HG03045 (cell line): Measurements from ENCODE around the gene OVOL1.

ENCODE experiments used
- ATAC-seq: cut with Tn5 transposase; IDR thresholded peaks from one replicate; pipeline ENCODE4 v1.9.1; 2021; ENCODE audit warnings: mild to moderate bottlenecking, moderate library complexity; ENCODE audit not compliant: unreplicated experiment

Gene OVOL1

DNA sequence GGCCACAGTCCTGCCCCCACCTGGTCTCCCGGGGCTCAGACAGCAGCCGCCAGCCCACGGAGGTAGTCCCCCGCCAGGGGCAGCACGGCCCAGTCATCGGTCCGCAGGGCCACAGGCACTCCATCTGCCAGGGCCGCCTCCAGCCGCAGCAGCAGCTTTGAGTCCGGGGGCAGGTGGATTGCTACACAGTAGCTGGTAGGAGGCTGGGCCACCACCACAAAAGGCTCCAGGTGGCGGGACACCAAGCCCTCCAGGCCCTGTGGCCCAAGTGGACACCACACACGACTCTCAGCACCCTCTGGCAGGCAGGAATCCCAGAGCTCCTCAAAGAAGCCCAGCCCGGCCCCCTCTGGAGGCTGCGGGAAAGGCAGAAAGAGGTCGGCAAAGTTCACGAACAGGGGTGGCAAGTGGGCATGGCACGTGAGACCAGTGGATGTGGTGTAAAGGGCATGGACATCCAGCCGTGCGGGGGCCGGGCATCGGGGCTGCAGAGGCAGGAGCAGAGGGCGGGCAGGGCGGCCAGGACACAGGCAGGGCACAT lies 9.0 kb upstream of the OVOL1 start:
- no peak for ATAC-seq

GRCh38 chr11:65778431-65778900 lies 8.4 kb upstream of the OVOL1 start:
- ATAC-seq, result no peak

DNA sequence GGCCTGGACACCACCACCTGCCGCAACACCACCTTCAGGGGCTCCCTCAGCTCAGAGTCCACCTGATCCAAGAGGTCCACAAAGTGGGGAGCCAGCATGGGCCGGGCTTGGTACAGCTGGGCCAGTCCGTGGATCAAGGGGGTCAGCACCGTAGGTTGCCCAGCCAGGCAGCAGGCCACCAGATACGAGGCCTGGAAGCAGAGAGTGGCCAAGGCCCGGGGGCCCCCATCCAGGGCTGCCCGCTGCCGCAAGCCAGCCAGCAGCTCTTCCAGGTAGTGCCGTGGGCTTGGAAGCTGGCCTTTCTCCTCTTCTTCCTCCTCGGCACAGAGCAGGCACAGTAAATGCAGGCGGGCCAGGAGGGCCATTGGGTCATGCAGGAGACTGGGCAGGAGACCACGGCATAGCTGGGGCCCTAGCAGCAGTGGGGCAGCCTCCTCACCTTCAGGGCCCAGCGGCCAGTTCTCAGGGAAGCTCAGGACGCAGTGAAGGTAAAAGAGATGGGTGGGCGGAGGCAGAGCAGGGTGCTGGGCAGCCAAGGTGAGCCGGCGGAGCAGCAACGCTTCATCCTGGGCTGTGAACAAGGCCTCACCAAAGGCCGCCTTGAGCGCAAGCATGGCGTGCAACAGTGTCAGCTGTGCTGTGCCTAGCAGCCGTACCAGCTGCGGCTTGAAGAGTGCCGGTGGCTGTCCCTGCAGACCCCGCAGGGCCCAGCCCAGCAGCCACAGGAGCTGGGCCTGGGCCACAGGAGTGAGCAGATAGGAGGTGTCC lies 7.8 kb upstream of the OVOL1 start:
- ATAC-seq, result no peak

GRCh38 chr11:65779669-65779918 lies 7.3 kb upstream of the OVOL1 start:
- ATAC-seq, result no peak

- ATAC-seq, result peak; percentile 39
These were observed 6.7 kb upstream of the OVOL1 start for GRCh38 chr11:65779919-65780769.

DNA sequence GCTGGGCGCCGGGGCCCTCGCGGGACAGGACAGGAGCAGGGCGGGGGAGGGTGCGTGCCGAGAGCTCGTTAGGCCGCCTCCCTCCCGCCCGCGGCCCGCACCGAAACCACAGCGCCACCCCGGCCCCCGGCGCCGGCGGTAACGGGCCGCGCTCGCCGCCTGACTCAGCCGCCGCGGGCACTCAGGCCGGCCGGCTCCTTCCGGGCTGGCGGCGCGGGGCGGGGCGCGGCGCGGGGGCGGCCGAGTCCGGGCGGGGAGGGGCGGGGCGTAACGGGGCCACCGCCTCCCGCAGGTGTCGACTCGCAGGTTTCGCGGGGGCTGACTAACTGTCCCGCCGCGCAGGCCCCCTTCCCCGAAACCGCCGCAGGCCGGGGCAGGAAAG lies 6.1 kb upstream of the OVOL1 start, which contains the start of gene AP5B1:
AP5B1 (minus strand) TSS at position 207 of the 382 bp plus-strand sequence. CDS start 385 bp downstream, outside the sequence.
- peak; percentile 65 for ATAC-seq

- ATAC-seq, result peak; percentile 32
These were observed 5.5 kb upstream of the OVOL1 start for GRCh38 chr11:65781152-65781961.

- ATAC-seq, result no peak
These were observed 4.7 kb upstream of the OVOL1 start for GRCh38 chr11:65781962-65782815.

DNA sequence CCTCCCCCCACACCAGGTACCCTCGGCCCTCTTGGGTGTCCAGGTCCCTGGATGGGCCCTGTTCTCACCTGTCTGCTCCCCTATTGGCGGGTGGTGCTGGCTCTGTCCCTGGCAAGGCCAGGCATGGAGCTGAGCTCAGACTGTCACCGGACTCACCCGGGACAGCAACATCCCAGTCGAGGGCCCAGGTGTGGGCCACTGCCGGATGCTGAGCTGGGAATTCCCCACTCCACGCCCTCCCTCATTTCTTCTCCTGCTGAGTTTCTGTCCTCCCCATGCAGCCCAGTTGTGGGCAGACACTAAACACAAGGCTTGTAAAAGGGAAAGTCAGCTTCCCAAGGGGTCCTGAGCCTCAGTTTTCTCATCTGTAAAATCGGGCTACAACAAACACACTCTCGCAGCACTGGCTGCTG lies 4.0 kb upstream of the OVOL1 start:
- no peak for ATAC-seq

- ATAC-seq, result no peak
These were observed 1.4 kb upstream of the OVOL1 start for GRCh38 chr11:65785319-65786007.

- ATAC-seq, result no peak
These were observed 666 bp upstream of the OVOL1 start for GRCh38 chr11:65786008-65786785.

DNA sequence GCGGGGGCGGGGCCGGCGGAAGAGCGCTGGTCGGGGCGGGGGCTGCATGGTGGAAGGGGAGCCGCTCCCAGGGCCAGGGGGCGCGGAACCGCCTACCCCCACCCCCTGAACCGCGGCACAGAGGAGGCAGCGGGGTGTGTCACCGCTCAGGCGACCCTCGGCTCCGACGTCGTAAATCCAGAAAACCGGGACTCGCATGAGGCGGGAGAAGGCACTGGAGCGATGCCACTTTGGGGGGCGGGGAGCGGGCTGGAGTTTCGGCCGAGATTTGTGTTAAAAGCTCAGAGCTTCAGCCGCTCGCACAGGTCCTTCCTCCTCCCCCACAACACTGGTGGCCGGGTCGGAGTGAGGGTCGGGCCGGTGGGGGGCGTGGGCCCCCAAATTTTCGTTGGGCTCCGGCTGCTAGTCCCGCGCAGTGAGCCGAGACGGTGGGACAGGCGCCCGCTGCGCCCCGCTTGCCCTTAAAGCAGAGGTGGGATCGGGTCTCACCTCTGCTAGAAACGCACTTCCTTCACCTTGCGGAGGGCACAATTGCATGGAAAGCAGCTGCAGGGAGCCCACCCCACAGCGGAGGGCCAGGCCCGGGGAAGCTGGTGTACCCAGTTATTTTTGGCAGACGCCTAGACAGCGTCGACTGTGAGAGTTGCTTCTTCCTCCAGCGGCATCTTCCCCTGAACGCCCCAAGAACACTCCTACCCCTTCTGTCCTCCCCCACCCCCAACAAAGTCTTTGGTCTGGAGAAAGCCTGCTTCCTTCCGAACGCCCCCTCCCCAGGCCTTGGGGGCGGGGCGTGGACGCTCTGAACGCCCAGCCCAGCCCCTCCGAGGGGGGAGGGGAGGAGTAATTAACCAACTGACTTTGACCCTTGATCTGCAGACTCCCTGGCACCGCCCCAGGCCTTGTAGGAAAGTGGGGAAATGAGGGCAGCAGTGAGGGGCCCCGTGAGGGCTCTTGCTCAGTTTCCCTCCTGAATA lies 1.1 kb downstream of the OVOL1 start:
- ATAC-seq, result no peak

- ATAC-seq, result no peak
These were observed 2.0 kb downstream of the OVOL1 start for GRCh38 chr11:65788821-65789220.

- ATAC-seq, result no peak
These were observed 2.6 kb downstream of the OVOL1 start for GRCh38 chr11:65789230-65790103.

- ATAC-seq, result no peak
These were observed 3.4 kb downstream of the OVOL1 start for GRCh38 chr11:65790104-65790901.
